ENCODE results near the gene RYR1. TPM values are rescaled to one million over a fixed set of nuclear protein-coding genes. Genes with fewer than 3 reads are reported as not detected.
"Not testable (repeated sequence)": the region's sequence is repeated elsewhere in the genome, so short reads cannot be mapped to it uniquely, and the experiment has no call there.

The RYR1 gene
- total and polyA plus RNA-seq, 2 donors from 2014 or later: 0.69 to 2.8 TPM

DNA sequence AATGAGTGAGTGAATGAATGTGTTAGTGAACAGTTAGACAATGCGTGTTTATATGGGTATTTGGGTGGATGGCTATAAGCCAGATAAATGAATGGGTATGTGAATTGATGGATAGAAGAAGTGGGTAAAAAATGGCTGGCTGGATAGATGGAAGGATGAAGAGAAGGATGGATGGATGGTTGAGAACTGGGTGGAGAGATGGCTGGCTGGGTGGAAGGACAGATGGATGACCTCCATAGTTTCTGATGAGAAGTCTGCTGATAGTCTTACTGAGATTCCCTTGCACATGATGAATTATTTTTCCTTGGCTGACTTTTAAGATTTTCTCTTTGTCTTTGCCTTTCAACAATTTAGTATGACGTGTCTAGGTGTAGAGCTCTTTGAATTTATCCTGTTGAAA, 57.4 kb downstream of the RYR1 start:
- no peak for DNase-seq
- Histone ChIP-seq H3K4me3 (ENCODE audit: low read length in 3 of 3) (no peak overlapping the region), H3K27me3 (ENCODE audit: control insufficient read depth, insufficient read depth, low read length) (no peaks in the 10 kb centered on the region), H3K4me1 (ENCODE audit: control insufficient read depth in 2 of 3, insufficient read depth in 2 of 3, low read depth in 1 of 3, low read length in 3 of 3) (no peaks in the 10 kb centered on the region), H3K9me3 (ENCODE audit: control insufficient read depth in 2 of 3, insufficient read depth in 1 of 3, low read length in 3 of 3) (peaks cover 0 to 4% (median 0%) of the 10 kb centered on the region in 3 donors), H3K36me3 (ENCODE audit: control insufficient read depth in 2 of 3, insufficient read depth in 3 of 3, low read length in 3 of 3) (no peaks in the 10 kb centered on the region), H3K27ac (ENCODE audit: low read depth in 2 of 2, low read length in 2 of 2) (no peak overlapping the region), H3K9ac (ENCODE audit: low read length in 3 of 3) (no peak overlapping the region)
- no peak for TF ChIP-seq CTCF (IDR thresholded peaks at IDR 0.05; ENCODE audit: borderline replicate concordance, extremely low read depth, insufficient read depth)
- intact Hi-C loops (cut with DNase I): no loop called here
- FAIRE-seq: no peak

DNA sequence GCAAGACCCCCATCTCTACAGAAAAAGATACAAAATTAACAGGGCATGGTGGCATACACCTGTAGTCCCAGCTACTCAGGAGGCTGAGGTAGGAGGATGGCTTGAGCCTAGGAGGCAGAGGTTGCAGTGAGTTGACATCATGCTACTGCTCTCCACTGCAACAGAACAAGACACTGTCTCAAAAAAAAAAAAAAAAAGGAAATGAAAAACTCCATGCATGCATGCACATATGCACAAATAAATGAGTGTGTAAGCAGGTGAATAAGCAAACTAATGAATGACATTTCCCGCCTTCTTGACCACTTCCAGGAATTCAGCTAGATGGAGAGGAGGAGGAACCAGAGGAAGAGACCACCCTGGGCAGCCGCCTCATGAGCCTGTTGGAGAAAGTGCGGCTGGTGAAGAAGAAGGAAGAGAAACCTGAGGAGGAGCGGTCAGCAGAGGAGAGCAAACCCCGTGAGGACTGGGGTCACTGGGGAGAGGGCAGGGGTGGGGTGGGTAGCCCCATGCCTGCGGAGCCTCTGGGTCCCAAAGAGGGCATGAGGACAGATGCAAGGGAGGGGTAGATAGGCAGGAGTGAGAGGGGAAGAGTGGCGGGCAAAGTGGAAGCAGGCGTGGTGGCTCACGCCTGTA, 58.8 kb downstream of the RYR1 start:
- Histone ChIP-seq H3K9ac (ENCODE audit: low read length in 3 of 3) (no peak overlapping the region), H3K4me1 (ENCODE audit: control insufficient read depth in 2 of 3, insufficient read depth in 2 of 3, low read depth in 1 of 3, low read length in 3 of 3) (no peaks in the 10 kb centered on the region), H3K27ac (ENCODE audit: low read depth in 2 of 2, low read length in 2 of 2) (no peak overlapping the region), H3K4me3 (ENCODE audit: low read length in 3 of 3) (no peak overlapping the region), H3K9me3 (ENCODE audit: control insufficient read depth in 2 of 3, insufficient read depth in 1 of 3, low read length in 3 of 3) (peaks cover 0 to 4% (median 0%) of the 10 kb centered on the region in 3 donors), H3K36me3 (ENCODE audit: control insufficient read depth in 2 of 3, insufficient read depth in 3 of 3, low read length in 3 of 3) (no peaks in the 10 kb centered on the region), H3K27me3 (ENCODE audit: control insufficient read depth, insufficient read depth, low read length) (no peaks in the 10 kb centered on the region)
- FAIRE-seq (no peak), DNase-seq (no peak)
- TF ChIP-seq CTCF (IDR thresholded peaks at IDR 0.05; ENCODE audit: borderline replicate concordance, extremely low read depth, insufficient read depth): no peak
- intact Hi-C loops (cut with DNase I): no loop called here

GRCh38 chr19:38494379-38494778, 60.9 kb downstream of the RYR1 start:
- Histone ChIP-seq H3K36me3 (ENCODE audit: control insufficient read depth in 2 of 3, insufficient read depth in 3 of 3, low read length in 3 of 3) (no peaks in the 10 kb centered on the region), H3K9me3 (ENCODE audit: control insufficient read depth in 2 of 3, insufficient read depth in 1 of 3, low read length in 3 of 3) (peaks cover 0 to 4% (median 0%) of the 10 kb centered on the region in 3 donors), H3K27me3 (ENCODE audit: control insufficient read depth, insufficient read depth, low read length) (no peaks in the 10 kb centered on the region), H3K27ac (ENCODE audit: low read depth in 2 of 2, low read length in 2 of 2) (no peak overlapping the region), H3K4me3 (ENCODE audit: low read length in 3 of 3) (no peak overlapping the region), H3K4me1 (ENCODE audit: control insufficient read depth in 2 of 3, insufficient read depth in 2 of 3, low read depth in 1 of 3, low read length in 3 of 3) (no peaks in the 10 kb centered on the region), H3K9ac (ENCODE audit: low read length in 3 of 3) (no peak overlapping the region)
- DNase-seq (no peak), FAIRE-seq (no peak)
- intact Hi-C loops (cut with DNase I): no loop called here
- TF ChIP-seq CTCF (IDR thresholded peaks at IDR 0.05; ENCODE audit: borderline replicate concordance, extremely low read depth, insufficient read depth): no peak

DNA sequence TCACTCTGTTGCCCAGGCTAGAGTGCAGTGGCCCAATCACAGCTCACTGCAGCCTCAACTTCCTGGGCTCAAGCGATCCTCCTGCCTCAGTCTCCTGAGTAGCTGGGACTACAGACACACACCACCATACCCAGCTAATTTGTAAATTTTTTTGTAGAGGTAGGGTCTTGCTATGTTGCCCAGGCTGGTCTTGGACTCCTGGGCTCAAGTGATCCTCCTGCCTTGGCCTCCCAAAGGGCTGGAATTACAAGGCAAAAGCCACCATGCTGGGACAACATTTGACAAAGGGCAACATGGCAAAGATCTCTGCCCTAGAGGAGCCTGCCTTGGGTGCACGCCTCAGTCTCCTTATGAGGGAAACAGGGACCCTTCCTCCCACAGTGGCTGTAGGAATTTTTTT, 61.9 kb downstream of the RYR1 start:
- intact Hi-C loops (cut with DNase I); H3K9ac ChIP-seq (ENCODE audit: low read length in 3 of 3); H3K27ac ChIP-seq (ENCODE audit: low read depth in 2 of 2, low read length in 2 of 2); FAIRE-seq; H3K36me3 ChIP-seq (ENCODE audit: control insufficient read depth in 2 of 3, insufficient read depth in 3 of 3, low read length in 3 of 3); H3K4me3 ChIP-seq (ENCODE audit: low read length in 3 of 3); DNase-seq; H3K4me1 ChIP-seq (ENCODE audit: control insufficient read depth in 2 of 3, insufficient read depth in 2 of 3, low read depth in 1 of 3, low read length in 3 of 3); H3K9me3 ChIP-seq (ENCODE audit: control insufficient read depth in 2 of 3, insufficient read depth in 1 of 3, low read length in 3 of 3); H3K27me3 ChIP-seq (ENCODE audit: control insufficient read depth, insufficient read depth, low read length): not testable (repeated sequence)
